ENCODE results near the gene ZBTB45. TPM values are rescaled to one million over a fixed set of nuclear protein-coding genes. Genes with fewer than 3 reads are reported as not detected.
A peak's percentile ranks its signal among the peaks of the same experiment; 100 is the strongest.

ZBTB45 gene
- total and polyA plus RNA-seq, 3 experiments from 2014 or later = 4.8 to 16.1 (median 15.0) TPM

GRCh38 chr19:58479736-58480480, 39.7 kb downstream of the ZBTB45 start:
- H3K27me3 Mint-ChIP-seq = no peaks in the 10 kb centered on the region
- no peaks in the 10 kb centered on the region for H3K9me3 Mint-ChIP-seq
- no peak overlapping the region for H3K27ac ChIP-seq (ENCODE audit: low read depth, low read length)
- no peaks in the 10 kb centered on the region for H3K9me3 ChIP-seq (ENCODE audit: low read length)
- CTCF ChIA-PET = no interaction called here
- no peak for DNase-seq
- no peak overlapping the region for H3K27ac Mint-ChIP-seq
- POLR2A ChIA-PET = no interaction called here
- H3K36me3 Mint-ChIP-seq = peaks cover 0 to 15% (median 3%) of the 10 kb centered on the region in 3 donors
- H3K27me3 ChIP-seq (ENCODE audit: insufficient read depth, low read length, poor library complexity, severe bottlenecking) = no peaks in the 10 kb centered on the region
- H3K4me3 ChIP-seq (ENCODE audit: low read length) = no peak overlapping the region
- H3K4me1 Mint-ChIP-seq = peaks cover 14 to 20% (median 19%) of the 10 kb centered on the region in 3 donors
- H3K4me3 Mint-ChIP-seq = no peak overlapping the region
- H3K36me3 ChIP-seq (ENCODE audit: insufficient read depth, low read length) = no peaks in the 10 kb centered on the region
- H3K4me1 ChIP-seq (ENCODE audit: insufficient read depth, low read length) = peaks cover 14% of the 10 kb centered on the region

GRCh38 chr19:58479303-58479702, 40.3 kb downstream of the ZBTB45 start:
- CTCF ChIA-PET = no interaction called here
- no peaks in the 10 kb centered on the region for H3K36me3 ChIP-seq (ENCODE audit: insufficient read depth, low read length)
- Mint-ChIP-seq H3K27me3 (no peaks in the 10 kb centered on the region), H3K27ac (peak overlapping the region in 4 of 8 donors; percentile 57 to 93 (median 61)), H3K9me3 (no peaks in the 10 kb centered on the region), H3K4me3 (peak overlapping the region in 1 of 7 donors; percentile 31), H3K4me1 (peaks cover 14 to 24% (median 24%) of the 10 kb centered on the region in 3 donors), H3K36me3 (peaks cover 0 to 15% (median 3%) of the 10 kb centered on the region in 3 donors)
- peaks cover 15% of the 10 kb centered on the region for H3K4me1 ChIP-seq (ENCODE audit: insufficient read depth, low read length)
- POLR2A ChIA-PET = no interaction called here
- no peak overlapping the region for H3K27ac ChIP-seq (ENCODE audit: low read depth, low read length)
- DNase-seq = no peak
- no peaks in the 10 kb centered on the region for H3K9me3 ChIP-seq (ENCODE audit: low read length)
- H3K4me3 ChIP-seq (ENCODE audit: low read length) = no peak overlapping the region
- H3K27me3 ChIP-seq (ENCODE audit: insufficient read depth, low read length, poor library complexity, severe bottlenecking) = no peaks in the 10 kb centered on the region

- Histone ChIP-seq H3K4me1 (ENCODE audit: insufficient read depth, low read length) (peaks cover 15% of the 10 kb centered on the region), H3K4me3 (ENCODE audit: low read length) (no peak overlapping the region), H3K36me3 (ENCODE audit: insufficient read depth, low read length) (peaks cover 8% of the 10 kb centered on the region), H3K27ac (ENCODE audit: low read depth, low read length) (no peak overlapping the region), H3K27me3 (ENCODE audit: insufficient read depth, low read length, poor library complexity, severe bottlenecking) (no peaks in the 10 kb centered on the region), H3K9me3 (ENCODE audit: low read length) (no peaks in the 10 kb centered on the region)
- Mint-ChIP-seq H3K9me3 (no peaks in the 10 kb centered on the region), H3K4me3 (peak overlapping the region in 3 of 7 donors; percentile 16 to 44 (median 41)), H3K27ac (peak overlapping the region in 3 of 8 donors; percentile 23 to 75 (median 60)), H3K4me1 (peaks cover 14 to 29% (median 24%) of the 10 kb centered on the region in 3 donors), H3K27me3 (no peaks in the 10 kb centered on the region), H3K36me3 (peaks cover 0 to 17% (median 3%) of the 10 kb centered on the region in 3 donors)
- POLR2A ChIA-PET = interaction anchor here (0.7 kb wide), 1 partner anchor 91 kb away, joined by 4 read pairs; no protein-coding TSS in a partner anchor
- DNase-seq = no peak
- CTCF ChIA-PET = interaction anchor here (0.8 kb wide), 2 partner anchors 36 kb away, joined by 3 to 4 read pairs; no protein-coding TSS in a partner anchor
Measured at GRCh38 chr19:58477871-58478270, 41.7 kb downstream of the ZBTB45 start.

- H3K9me3 ChIP-seq (ENCODE audit: low read length) = no peaks in the 10 kb centered on the region
- Mint-ChIP-seq H3K4me1 (peaks cover 14 to 29% (median 24%) of the 10 kb centered on the region in 3 donors), H3K9me3 (no peaks in the 10 kb centered on the region), H3K27ac (peak overlapping the region; percentile 95 to 100 (median 99)), H3K4me3 (peak overlapping the region; percentile 90 to 98 (median 95)), H3K36me3 (peaks cover 0 to 23% (median 1%) of the 10 kb centered on the region in 3 donors), H3K27me3 (no peaks in the 10 kb centered on the region)
- peak overlapping the region; percentile 95 for H3K27ac ChIP-seq (ENCODE audit: low read depth, low read length)
- CTCF ChIA-PET = interaction anchor here (0.8 kb wide), 1 partner anchor 37 kb away, joined by 4 read pairs; no protein-coding TSS in a partner anchor
- POLR2A ChIA-PET = interaction anchor here (0.9 kb wide), 1 partner anchor 68 kb away, joined by 3 read pairs; the partner anchor contains the start of gene ZNF584
- peak overlapping the region; percentile 75 for H3K4me3 ChIP-seq (ENCODE audit: low read length)
- peaks cover 15% of the 10 kb centered on the region for H3K36me3 ChIP-seq (ENCODE audit: insufficient read depth, low read length)
- H3K27me3 ChIP-seq (ENCODE audit: insufficient read depth, low read length, poor library complexity, severe bottlenecking) = no peaks in the 10 kb centered on the region
- peaks cover 15% of the 10 kb centered on the region for H3K4me1 ChIP-seq (ENCODE audit: insufficient read depth, low read length)
- DNase-seq = peak in 1 of 5 donors; percentile 54
Measured at GRCh38 chr19:58477130-58477529, 42.5 kb downstream of the ZBTB45 start.

GRCh38 chr19:58476498-58477015, 43.1 kb downstream of the ZBTB45 start:
- Histone ChIP-seq H3K4me3 (ENCODE audit: low read length) (peak overlapping the region; percentile 75), H3K27ac (ENCODE audit: low read depth, low read length) (peak overlapping the region; percentile 95), H3K27me3 (ENCODE audit: insufficient read depth, low read length, poor library complexity, severe bottlenecking) (no peaks in the 10 kb centered on the region), H3K36me3 (ENCODE audit: insufficient read depth, low read length) (peaks cover 17% of the 10 kb centered on the region), H3K9me3 (ENCODE audit: low read length) (no peaks in the 10 kb centered on the region), H3K4me1 (ENCODE audit: insufficient read depth, low read length) (peaks cover 15% of the 10 kb centered on the region)
- Mint-ChIP-seq H3K36me3 (peaks cover 0 to 27% (median 0%) of the 10 kb centered on the region in 3 donors), H3K4me1 (peaks cover 14 to 29% (median 24%) of the 10 kb centered on the region in 3 donors), H3K27ac (peak overlapping the region; percentile 95 to 100 (median 99)), H3K27me3 (no peaks in the 10 kb centered on the region), H3K9me3 (no peaks in the 10 kb centered on the region), H3K4me3 (peak overlapping the region; percentile 90 to 98 (median 95))
- CTCF ChIA-PET = no interaction called here
- POLR2A ChIA-PET = interaction anchor here (0.8 to 0.9 kb wide), 2 partner anchors 68 to 198 kb away, joined by 3 read pairs; partner anchors contain the start of genes ZNF584 and ZNF8
- no peak for DNase-seq

- peaks cover 0 to 28% (median 0%) of the 10 kb centered on the region in 3 donors for H3K36me3 Mint-ChIP-seq
- POLR2A ChIA-PET = interaction anchor here (0.7 to 0.8 kb wide), 2 partner anchors 10 to 197 kb away, joined by 3 read pairs; partner anchors contain the start of gene ZNF8
- CTCF ChIA-PET = no interaction called here
Measured at GRCh38 chr19:58475714-58476497, 43.7 kb downstream of the ZBTB45 start, which contains the start of gene ZNF446. TSS of gene ZNF446 (plus strand) at chr19:58476352. CDS start at chr19:58477219, 867 bp downstream.

GRCh38 chr19:58474997-58475713, 44.5 kb downstream of the ZBTB45 start:
- Mint-ChIP-seq H3K27ac (peak overlapping the region; percentile 95 to 100 (median 99)), H3K27me3 (no peaks in the 10 kb centered on the region), H3K9me3 (no peaks in the 10 kb centered on the region), H3K4me3 (peak overlapping the region; percentile 90 to 98 (median 95)), H3K36me3 (peaks cover 0 to 33% (median 0%) of the 10 kb centered on the region in 3 donors), H3K4me1 (peaks cover 14 to 29% (median 24%) of the 10 kb centered on the region in 3 donors)
- Histone ChIP-seq H3K9me3 (ENCODE audit: low read length) (no peaks in the 10 kb centered on the region), H3K27me3 (ENCODE audit: insufficient read depth, low read length, poor library complexity, severe bottlenecking) (no peaks in the 10 kb centered on the region), H3K4me3 (ENCODE audit: low read length) (peak overlapping the region; percentile 75), H3K4me1 (ENCODE audit: insufficient read depth, low read length) (peaks cover 15% of the 10 kb centered on the region), H3K36me3 (ENCODE audit: insufficient read depth, low read length) (peaks cover 17% of the 10 kb centered on the region), H3K27ac (ENCODE audit: low read depth, low read length) (peak overlapping the region; percentile 95)
- POLR2A ChIA-PET = interaction anchor here (0.7 kb wide), 1 partner anchor 10 kb away, joined by 3 read pairs; no protein-coding TSS in a partner anchor
- DNase-seq = no peak
- CTCF ChIA-PET = interaction anchor here (1.4 kb wide), 1 partner anchor 16 kb away, joined by 3 read pairs; no protein-coding TSS in a partner anchor

More at GRCh38 chr19:58475714-58476497, 43.7 kb downstream of the ZBTB45 start, which contains the start of gene ZNF446:
- peak within 1 kb of the TSS; percentile 95 for H3K27ac ChIP-seq (ENCODE audit: low read depth, low read length)
- peak; percentile 92 to 98 (median 97) for DNase-seq
- Mint-ChIP-seq H3K27ac (peak within 1 kb of the TSS; percentile 95 to 100 (median 99)), H3K4me3 (peak within 1 kb of the TSS; percentile 90 to 98 (median 95)), H3K9me3 (no peaks in the 10 kb centered on the region), H3K4me1 (peaks cover 14 to 29% (median 24%) of the 10 kb centered on the region in 3 donors), H3K27me3 (no peaks in the 10 kb centered on the region)
- peaks cover 15% of the 10 kb centered on the region for H3K4me1 ChIP-seq (ENCODE audit: insufficient read depth, low read length)
- H3K9me3 ChIP-seq (ENCODE audit: low read length) = no peaks in the 10 kb centered on the region
- peaks cover 17% of the 10 kb centered on the region for H3K36me3 ChIP-seq (ENCODE audit: insufficient read depth, low read length)
- no peaks in the 10 kb centered on the region for H3K27me3 ChIP-seq (ENCODE audit: insufficient read depth, low read length, poor library complexity, severe bottlenecking)
- H3K4me3 ChIP-seq (ENCODE audit: low read length) = peak within 1 kb of the TSS; percentile 75

All from CD8-positive, alpha-beta memory T cell (primary cell).